ENCODE data around the gene RUBCNL.
"Not testable (repeated sequence)": the region's sequence is repeated elsewhere in the genome, so short reads cannot be mapped to it uniquely, and the experiment has no call there.

The RUBCNL gene

GRCh38 chr13:46388308-46388707, 1.3 kb upstream of the RUBCNL start:
- Histone ChIP-seq H3K36me3 (ENCODE audit: insufficient read depth, low read length) (no peaks in the 10 kb centered on the region), H3K9ac (ENCODE audit: low read depth, low read length) (no peak overlapping the region), H3K4me2 (ENCODE audit: low read length) (no peak overlapping the region), H3K9me3 (replicated peaks; ENCODE audit: low read length) (no peaks in the 10 kb centered on the region), H3K4me1 (ENCODE audit: control insufficient read depth, insufficient read depth, low read length) (peaks cover 22% of the 10 kb centered on the region), H3K4me3 (ENCODE audit: low read length) (no peak overlapping the region), H3K27me3 (ENCODE audit: control insufficient read depth, insufficient read depth, low read length) (peaks cover 33% of the 10 kb centered on the region)

GRCh38 chr13:46386392-46387063, 524 bp downstream of the RUBCNL start:
- Histone ChIP-seq H3K36me3 (ENCODE audit: insufficient read depth, low read length) (no peaks in the 10 kb centered on the region), H3K4me1 (ENCODE audit: control insufficient read depth, insufficient read depth, low read length) (peaks cover 22% of the 10 kb centered on the region), H3K9me3 (replicated peaks; ENCODE audit: low read length) (no peaks in the 10 kb centered on the region), H3K9ac (ENCODE audit: low read depth, low read length) (peak overlapping the region; percentile 57), H3K4me3 (ENCODE audit: low read length) (peak overlapping the region; percentile 75), H3K4me2 (ENCODE audit: low read length) (peak overlapping the region; percentile 97), H3K27me3 (ENCODE audit: control insufficient read depth, insufficient read depth, low read length) (peaks cover 33% of the 10 kb centered on the region)

- Histone ChIP-seq H3K9me3 (replicated peaks; ENCODE audit: low read length) (no peaks in the 10 kb centered on the region), H3K4me1 (ENCODE audit: control insufficient read depth, insufficient read depth, low read length) (peaks cover 22% of the 10 kb centered on the region), H3K36me3 (ENCODE audit: insufficient read depth, low read length) (no peaks in the 10 kb centered on the region), H3K27me3 (ENCODE audit: control insufficient read depth, insufficient read depth, low read length) (peaks cover 33% of the 10 kb centered on the region), H3K4me2 (ENCODE audit: low read length) (no peak overlapping the region), H3K9ac (ENCODE audit: low read depth, low read length) (no peak overlapping the region), H3K4me3 (ENCODE audit: low read length) (peak overlapping the region; percentile 11)
Observed at GRCh38 chr13:46385946-46386345, 1.1 kb downstream of the RUBCNL start.

GRCh38 chr13:46383383-46383782, 3.7 kb downstream of the RUBCNL start:
- Histone ChIP-seq H3K4me3 (ENCODE audit: low read length) (no peak overlapping the region), H3K4me2 (ENCODE audit: low read length) (no peak overlapping the region), H3K4me1 (ENCODE audit: control insufficient read depth, insufficient read depth, low read length) (peaks cover 12% of the 10 kb centered on the region), H3K27me3 (ENCODE audit: control insufficient read depth, insufficient read depth, low read length) (peaks cover 24% of the 10 kb centered on the region), H3K36me3 (ENCODE audit: insufficient read depth, low read length) (no peaks in the 10 kb centered on the region), H3K9ac (ENCODE audit: low read depth, low read length) (no peak overlapping the region), H3K9me3 (replicated peaks; ENCODE audit: low read length) (no peaks in the 10 kb centered on the region)

- Histone ChIP-seq H3K36me3 (ENCODE audit: insufficient read depth, low read length) (no peaks in the 10 kb centered on the region), H3K4me3 (ENCODE audit: low read length) (no peak overlapping the region), H3K4me2 (ENCODE audit: low read length) (no peak overlapping the region), H3K4me1 (ENCODE audit: control insufficient read depth, insufficient read depth, low read length) (peaks cover 7% of the 10 kb centered on the region), H3K9ac (ENCODE audit: low read depth, low read length) (no peak overlapping the region), H3K27me3 (ENCODE audit: control insufficient read depth, insufficient read depth, low read length) (peaks cover 16% of the 10 kb centered on the region), H3K9me3 (replicated peaks; ENCODE audit: low read length) (no peaks in the 10 kb centered on the region)
Observed at GRCh38 chr13:46382224-46382623, 4.8 kb downstream of the RUBCNL start.

GRCh38 chr13:46380242-46380641, 6.8 kb downstream of the RUBCNL start:
- Histone ChIP-seq H3K4me3 (ENCODE audit: low read length) (no peak overlapping the region), H3K4me2 (ENCODE audit: low read length) (no peak overlapping the region), H3K9me3 (replicated peaks; ENCODE audit: low read length) (no peaks in the 10 kb centered on the region), H3K36me3 (ENCODE audit: insufficient read depth, low read length) (no peaks in the 10 kb centered on the region), H3K27me3 (ENCODE audit: control insufficient read depth, insufficient read depth, low read length) (no peaks in the 10 kb centered on the region), H3K4me1 (ENCODE audit: control insufficient read depth, insufficient read depth, low read length) (no peaks in the 10 kb centered on the region), H3K9ac (ENCODE audit: low read depth, low read length) (no peak overlapping the region)

GRCh38 chr13:46379611-46380010, 7.4 kb downstream of the RUBCNL start:
- Histone ChIP-seq H3K36me3 (ENCODE audit: insufficient read depth, low read length) (no peaks in the 10 kb centered on the region), H3K9ac (ENCODE audit: low read depth, low read length) (no peak overlapping the region), H3K9me3 (replicated peaks; ENCODE audit: low read length) (no peaks in the 10 kb centered on the region), H3K4me2 (ENCODE audit: low read length) (no peak overlapping the region), H3K4me1 (ENCODE audit: control insufficient read depth, insufficient read depth, low read length) (peaks cover under 1% of the 10 kb centered on the region), H3K4me3 (ENCODE audit: low read length) (no peak overlapping the region), H3K27me3 (ENCODE audit: control insufficient read depth, insufficient read depth, low read length) (no peaks in the 10 kb centered on the region)

GRCh38 chr13:46378411-46378810, 8.6 kb downstream of the RUBCNL start:
- H3K4me1 ChIP-seq (ENCODE audit: control insufficient read depth, insufficient read depth, low read length) = peaks cover 3% of the 10 kb centered on the region
- no peaks in the 10 kb centered on the region for H3K36me3 ChIP-seq (ENCODE audit: insufficient read depth, low read length)
- no peak overlapping the region for H3K4me2 ChIP-seq (ENCODE audit: low read length)
- no peaks in the 10 kb centered on the region for H3K27me3 ChIP-seq (ENCODE audit: control insufficient read depth, insufficient read depth, low read length)
- no peak overlapping the region for H3K4me3 ChIP-seq (ENCODE audit: low read length)
- no peaks in the 10 kb centered on the region for H3K9me3 ChIP-seq (replicated peaks; ENCODE audit: low read length)
- H3K9ac ChIP-seq (ENCODE audit: low read depth, low read length) = no peak overlapping the region

- Histone ChIP-seq H3K27me3 (ENCODE audit: control insufficient read depth, insufficient read depth, low read length) (no peaks in the 10 kb centered on the region), H3K4me3 (ENCODE audit: low read length) (no peak overlapping the region), H3K9ac (ENCODE audit: low read depth, low read length) (no peak overlapping the region)
Observed at GRCh38 chr13:46377554-46377953, 9.5 kb downstream of the RUBCNL start.

GRCh38 chr13:46374710-46375109, 12.3 kb downstream of the RUBCNL start:
- H3K4me2 ChIP-seq (ENCODE audit: low read length) = no peak overlapping the region
- no peaks in the 10 kb centered on the region for H3K27me3 ChIP-seq (ENCODE audit: control insufficient read depth, insufficient read depth, low read length)
- no peaks in the 10 kb centered on the region for H3K9me3 ChIP-seq (replicated peaks; ENCODE audit: low read length)
- no peaks in the 10 kb centered on the region for H3K36me3 ChIP-seq (ENCODE audit: insufficient read depth, low read length)
- no peak overlapping the region for H3K4me3 ChIP-seq (ENCODE audit: low read length)
- no peak overlapping the region for H3K9ac ChIP-seq (ENCODE audit: low read depth, low read length)
- H3K4me1 ChIP-seq (ENCODE audit: control insufficient read depth, insufficient read depth, low read length) = peaks cover 12% of the 10 kb centered on the region

More at GRCh38 chr13:46377554-46377953, 9.5 kb downstream of the RUBCNL start:
- H3K4me1 ChIP-seq (ENCODE audit: control insufficient read depth, insufficient read depth, low read length) = peaks cover 3% of the 10 kb centered on the region
- H3K4me2 ChIP-seq (ENCODE audit: low read length) = no peak overlapping the region
- H3K9me3 ChIP-seq (replicated peaks; ENCODE audit: low read length) = no peaks in the 10 kb centered on the region
- H3K36me3 ChIP-seq (ENCODE audit: insufficient read depth, low read length) = no peaks in the 10 kb centered on the region

GRCh38 chr13:46373623-46374022, 13.4 kb downstream of the RUBCNL start:
- Histone ChIP-seq H3K9ac (ENCODE audit: low read depth, low read length) (no peak overlapping the region), H3K4me3 (ENCODE audit: low read length) (no peak overlapping the region), H3K27me3 (ENCODE audit: control insufficient read depth, insufficient read depth, low read length) (no peaks in the 10 kb centered on the region), H3K4me2 (ENCODE audit: low read length) (no peak overlapping the region), H3K36me3 (ENCODE audit: insufficient read depth, low read length) (no peaks in the 10 kb centered on the region), H3K9me3 (replicated peaks; ENCODE audit: low read length) (no peaks in the 10 kb centered on the region), H3K4me1 (ENCODE audit: control insufficient read depth, insufficient read depth, low read length) (peaks cover 23% of the 10 kb centered on the region)

- H3K27me3 ChIP-seq (ENCODE audit: control insufficient read depth, insufficient read depth, low read length); H3K9me3 ChIP-seq (replicated peaks; ENCODE audit: low read length); H3K4me3 ChIP-seq (ENCODE audit: low read length); H3K36me3 ChIP-seq (ENCODE audit: insufficient read depth, low read length); H3K9ac ChIP-seq (ENCODE audit: low read depth, low read length); H3K4me2 ChIP-seq (ENCODE audit: low read length): not testable (repeated sequence)
- H3K4me1 ChIP-seq (ENCODE audit: control insufficient read depth, insufficient read depth, low read length) = peaks cover 30% of the 10 kb centered on the region
Observed at GRCh38 chr13:46372938-46373337, 14.1 kb downstream of the RUBCNL start.

All from skeletal muscle satellite cell (primary cell).